Measurements from ENCODE around the gene OGFR. TPM values are rescaled to one million over a fixed set of nuclear protein-coding genes. Genes with fewer than 3 reads are reported as not detected.

Gene OGFR
- total RNA-seq, 1 donor from 2014 or later, result 96.5 TPM

DNA sequence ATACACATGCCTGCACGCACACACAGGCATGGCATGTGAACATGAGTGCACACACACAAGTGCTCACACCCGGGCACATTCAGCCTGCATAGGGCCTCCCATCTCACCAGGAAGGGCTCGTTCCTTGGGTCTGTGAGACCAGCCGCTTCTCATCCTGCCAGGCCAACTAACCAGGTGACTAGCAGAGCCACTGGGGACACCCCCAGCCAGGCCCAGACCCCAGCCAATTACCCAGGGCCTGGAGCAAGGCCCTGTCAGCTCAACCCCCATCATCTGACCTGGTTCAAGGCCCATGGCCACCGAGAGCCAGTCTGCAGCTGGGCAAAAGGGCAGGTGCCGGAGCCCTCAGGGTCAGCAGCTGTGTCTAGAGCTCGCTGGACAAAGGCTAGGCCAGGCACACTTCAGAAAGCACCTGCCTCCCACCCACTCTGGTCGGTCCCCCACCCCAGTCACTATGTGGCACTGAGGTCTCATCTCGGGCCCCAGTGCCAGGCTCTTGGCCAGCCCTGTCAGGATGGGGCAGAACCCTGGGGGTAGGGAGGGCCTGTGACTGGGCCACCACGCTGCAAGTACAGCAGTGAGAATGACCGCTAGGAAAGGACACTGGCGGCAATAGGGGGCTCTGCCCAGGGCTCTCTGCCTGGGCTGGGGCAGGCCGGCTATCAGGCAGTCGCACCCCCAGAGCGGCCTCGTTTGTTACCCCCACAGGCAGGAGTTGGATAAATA, 35.1 kb upstream of the OGFR start:
- Mint-ChIP-seq H3K36me3 (ENCODE audit: low read depth, unreplicated experiment) (no peaks in the 10 kb centered on the region), H3K4me3 (ENCODE audit: unreplicated experiment) (no peak overlapping the region), H3K9me3 (ENCODE audit: unreplicated experiment) (no peaks in the 10 kb centered on the region), H3K27ac (ENCODE audit: unreplicated experiment) (no peak overlapping the region), H3K4me1 (ENCODE audit: low read depth, unreplicated experiment) (peaks cover 1% of the 10 kb centered on the region), H3K27me3 (ENCODE audit: low read depth, unreplicated experiment) (peaks cover 43% of the 10 kb centered on the region)
- no peak overlapping the region for H3K4me2 ChIP-seq (ENCODE audit: low read length)
- no peaks in the 10 kb centered on the region for H3K36me3 ChIP-seq (ENCODE audit: insufficient read depth, low read length)
- no peaks in the 10 kb centered on the region for H4K20me1 ChIP-seq (ENCODE audit: insufficient read depth, low read length)
- H3K27ac ChIP-seq (ENCODE audit: low read depth, low read length), result no peak overlapping the region
- H2AFZ ChIP-seq (ENCODE audit: low read depth, low read length), result no peak overlapping the region
- H3K4me1 ChIP-seq (ENCODE audit: insufficient read depth, low read length), result peaks cover 19% of the 10 kb centered on the region
- no peak overlapping the region for H3K9ac ChIP-seq (ENCODE audit: low read length)
- H3K9me3 ChIP-seq (ENCODE audit: insufficient read depth, low read depth, low read length), result no peaks in the 10 kb centered on the region
- H3K4me3 ChIP-seq (ENCODE audit: insufficient read depth, low read depth, low read length), result no peak overlapping the region
- H3K79me2 ChIP-seq (ENCODE audit: insufficient read depth, low read length), result no peaks in the 10 kb centered on the region
- no peak for DNase-seq (ENCODE audit: low read depth)
- peaks cover 14% of the 10 kb centered on the region for H3K27me3 ChIP-seq (ENCODE audit: insufficient read depth, low read length)
- TF ChIP-seq, protein P1, sequence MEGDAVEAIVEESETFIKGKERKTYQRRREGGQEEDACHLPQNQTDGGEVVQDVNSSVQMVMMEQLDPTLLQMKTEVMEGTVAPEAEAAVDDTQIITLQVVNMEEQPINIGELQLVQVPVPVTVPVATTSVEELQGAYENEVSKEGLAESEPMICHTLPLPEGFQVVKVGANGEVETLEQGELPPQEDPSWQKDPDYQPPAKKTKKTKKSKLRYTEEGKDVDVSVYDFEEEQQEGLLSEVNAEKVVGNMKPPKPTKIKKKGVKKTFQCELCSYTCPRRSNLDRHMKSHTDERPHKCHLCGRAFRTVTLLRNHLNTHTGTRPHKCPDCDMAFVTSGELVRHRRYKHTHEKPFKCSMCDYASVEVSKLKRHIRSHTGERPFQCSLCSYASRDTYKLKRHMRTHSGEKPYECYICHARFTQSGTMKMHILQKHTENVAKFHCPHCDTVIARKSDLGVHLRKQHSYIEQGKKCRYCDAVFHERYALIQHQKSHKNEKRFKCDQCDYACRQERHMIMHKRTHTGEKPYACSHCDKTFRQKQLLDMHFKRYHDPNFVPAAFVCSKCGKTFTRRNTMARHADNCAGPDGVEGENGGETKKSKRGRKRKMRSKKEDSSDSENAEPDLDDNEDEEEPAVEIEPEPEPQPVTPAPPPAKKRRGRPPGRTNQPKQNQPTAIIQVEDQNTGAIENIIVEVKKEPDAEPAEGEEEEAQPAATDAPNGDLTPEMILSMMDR (IDR thresholded peaks at IDR 0.05; ENCODE audit: insufficient read depth, low read depth, low read length), result no peak
- no peak for TF ChIP-seq EZH2 (IDR thresholded peaks at IDR 0.05; ENCODE audit: insufficient read depth, low read length)
- FAIRE-seq, result no peak

DNA sequence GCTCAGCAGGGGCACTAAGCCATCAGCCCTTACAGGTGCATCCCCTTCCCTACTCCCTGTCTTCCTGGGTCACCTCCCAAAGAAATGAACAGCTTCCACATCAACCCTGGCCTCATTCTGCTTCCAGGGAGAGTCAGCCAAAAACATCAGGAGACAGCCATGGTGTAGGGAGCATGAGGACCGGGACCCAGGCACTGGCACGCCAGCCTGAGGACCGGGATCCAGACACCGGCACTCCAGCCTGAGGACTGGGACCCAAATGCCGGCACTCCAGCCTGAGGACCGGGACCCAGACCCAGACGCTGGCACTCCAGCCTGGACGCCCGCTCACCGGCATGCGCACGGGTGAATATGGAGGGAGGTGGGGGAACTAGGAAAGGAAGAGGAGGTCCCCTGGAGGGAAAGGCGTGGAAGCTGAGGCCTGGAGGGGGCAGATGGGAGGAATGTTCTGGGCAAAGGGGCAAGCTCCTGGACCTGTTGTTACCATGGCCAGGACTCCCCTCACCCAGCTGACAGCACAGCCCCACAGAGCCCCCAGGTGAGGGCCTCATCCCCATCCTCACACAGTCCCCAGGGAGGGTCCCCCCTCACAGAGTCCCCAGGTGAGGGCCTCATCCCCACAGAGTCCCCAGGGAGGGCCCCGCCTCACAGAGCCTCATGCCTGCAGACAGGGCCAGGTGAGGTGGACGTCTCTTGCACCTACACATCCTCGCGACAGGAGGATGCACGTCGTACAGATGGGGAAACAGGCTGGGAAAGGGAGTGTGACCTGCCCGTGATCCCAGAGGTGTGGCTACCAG, 34.3 kb upstream of the OGFR start:
- Histone ChIP-seq H3K27me3 (ENCODE audit: insufficient read depth, low read length) (peaks cover 16% of the 10 kb centered on the region), H3K9me3 (ENCODE audit: insufficient read depth, low read depth, low read length) (no peaks in the 10 kb centered on the region), H4K20me1 (ENCODE audit: insufficient read depth, low read length) (no peaks in the 10 kb centered on the region), H3K9ac (ENCODE audit: low read length) (no peak overlapping the region), H2AFZ (ENCODE audit: low read depth, low read length) (no peak overlapping the region), H3K27ac (ENCODE audit: low read depth, low read length) (no peak overlapping the region), H3K4me3 (ENCODE audit: insufficient read depth, low read depth, low read length) (no peak overlapping the region), H3K4me2 (ENCODE audit: low read length) (no peak overlapping the region), H3K36me3 (ENCODE audit: insufficient read depth, low read length) (no peaks in the 10 kb centered on the region), H3K79me2 (ENCODE audit: insufficient read depth, low read length) (no peaks in the 10 kb centered on the region), H3K4me1 (ENCODE audit: insufficient read depth, low read length) (peaks cover 19% of the 10 kb centered on the region)
- H3K27me3 Mint-ChIP-seq (ENCODE audit: low read depth, unreplicated experiment), result peaks cover 45% of the 10 kb centered on the region
- no peak overlapping the region for H3K27ac Mint-ChIP-seq (ENCODE audit: unreplicated experiment)
- H3K36me3 Mint-ChIP-seq (ENCODE audit: low read depth, unreplicated experiment), result no peaks in the 10 kb centered on the region
- FAIRE-seq, result no peak
- H3K4me1 Mint-ChIP-seq (ENCODE audit: low read depth, unreplicated experiment), result peaks cover 1% of the 10 kb centered on the region
- TF ChIP-seq, protein P1 (IDR thresholded peaks at IDR 0.05; ENCODE audit: insufficient read depth, low read depth, low read length), result no peak
- no peak for TF ChIP-seq EZH2 (IDR thresholded peaks at IDR 0.05; ENCODE audit: insufficient read depth, low read length)
- H3K4me3 Mint-ChIP-seq (ENCODE audit: unreplicated experiment), result no peak overlapping the region
- no peak for DNase-seq (ENCODE audit: low read depth)
- no peaks in the 10 kb centered on the region for H3K9me3 Mint-ChIP-seq (ENCODE audit: unreplicated experiment)

Data from astrocyte (in vitro differentiated cells and primary cell).